ENCODE data around the gene MAMDC4.
"Not testable (repeated sequence)": the region's sequence is repeated elsewhere in the genome, so short reads cannot be mapped to it uniquely, and the experiment has no call there.

The MAMDC4 gene

DNA sequence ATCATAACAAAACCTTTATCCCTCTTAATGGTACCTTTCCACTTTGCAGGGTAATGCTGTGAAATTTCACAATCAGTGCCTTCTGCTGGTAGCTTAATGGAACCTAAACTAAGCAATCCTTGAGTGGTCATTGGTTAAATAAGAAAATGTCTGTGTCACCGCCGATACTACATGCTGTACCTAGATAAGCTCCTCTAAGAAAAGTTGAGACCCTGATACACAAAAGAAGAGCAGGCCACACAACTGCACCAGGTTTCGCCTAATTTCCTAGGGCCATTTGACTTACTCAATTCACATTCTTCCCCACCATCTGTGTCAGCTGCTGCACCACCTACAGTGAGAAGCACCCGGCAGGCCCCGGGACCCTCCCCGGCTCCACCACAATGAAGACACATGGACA lies 23.0 kb downstream of the MAMDC4 start:
- Histone ChIP-seq H3K4me2 (no peak overlapping the region), H3K27me3 (no peaks in the 10 kb centered on the region), H3K4me3 (no peak overlapping the region), H3K4me1 (no peaks in the 10 kb centered on the region), H4K20me1 (no peaks in the 10 kb centered on the region), H3K9me3 (peaks cover 42% of the 10 kb centered on the region), H3K9ac (no peak overlapping the region), H3K36me3 (0 out of 2 replicates have a peak, but pooled peaks cover 9% of the 10 kb centered on the region), H3K27ac (no peak overlapping the region)
- TF ChIP-seq Cebpa-rat (IDR thresholded peaks at IDR 0.05): no peak

DNA sequence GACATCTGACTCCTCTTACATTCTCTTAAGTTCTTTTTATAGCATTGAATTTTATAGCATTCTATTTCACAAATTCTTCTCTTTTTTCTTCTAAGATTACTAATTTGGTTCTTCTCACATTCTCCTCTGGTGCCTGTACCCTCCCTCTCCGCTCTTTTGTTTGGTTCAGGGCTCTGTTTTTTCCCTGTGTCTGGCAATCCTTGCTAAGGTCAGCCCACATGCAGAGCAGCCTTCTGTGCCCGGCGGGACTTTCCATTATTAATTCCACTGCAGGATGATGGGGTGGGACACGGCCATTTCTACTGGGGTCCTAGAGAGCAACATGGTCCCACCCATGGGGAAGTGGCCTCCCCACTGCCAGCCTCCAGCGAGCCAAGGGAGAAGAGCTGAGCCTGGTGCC lies 24.3 kb downstream of the MAMDC4 start:
- peaks cover 28% of the 10 kb centered on the region for H3K9me3 ChIP-seq
- H3K27me3 ChIP-seq: no peaks in the 10 kb centered on the region
- H3K4me2 ChIP-seq: no peak overlapping the region
- no peak overlapping the region for H3K9ac ChIP-seq
- H3K4me3 ChIP-seq: no peak overlapping the region
- H4K20me1 ChIP-seq: no peaks in the 10 kb centered on the region
- peaks cover 2% of the 10 kb centered on the region for H3K4me1 ChIP-seq
- no peaks in the 10 kb centered on the region for H3K36me3 ChIP-seq
- no peak overlapping the region for H3K27ac ChIP-seq
- no peak for TF ChIP-seq Cebpa-rat (IDR thresholded peaks at IDR 0.05)

DNA sequence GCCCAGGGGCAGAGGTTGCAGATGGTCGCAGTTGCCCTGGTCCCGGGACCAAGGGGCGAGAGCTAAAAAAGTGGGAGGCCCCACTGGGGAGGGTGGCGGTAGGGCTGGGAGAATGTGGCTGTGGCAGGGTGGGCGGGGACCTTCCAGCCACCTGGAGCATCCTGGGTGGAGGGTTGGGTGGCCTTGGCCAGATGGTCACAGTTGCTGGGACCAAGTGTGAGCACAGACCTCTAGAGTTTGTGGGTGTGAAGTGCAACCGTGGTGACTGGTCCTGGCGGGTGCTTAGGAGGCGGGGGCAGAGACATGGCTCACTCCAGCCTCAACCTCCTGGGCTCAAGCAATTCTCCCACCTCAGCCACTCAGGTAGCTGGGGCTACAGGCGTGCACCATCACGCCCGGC lies 28.5 kb downstream of the MAMDC4 start:
- Histone ChIP-seq H3K27ac (no peak overlapping the region), H3K36me3 (no peaks in the 10 kb centered on the region), H3K4me2 (no peak overlapping the region), H3K9me3 (no peaks in the 10 kb centered on the region), H3K9ac (no peak overlapping the region), H4K20me1 (no peaks in the 10 kb centered on the region), H3K27me3 (no peaks in the 10 kb centered on the region), H3K4me3 (no peak overlapping the region), H3K4me1 (peaks cover 30% of the 10 kb centered on the region)
- TF ChIP-seq Cebpa-rat (IDR thresholded peaks at IDR 0.05): no peak

DNA sequence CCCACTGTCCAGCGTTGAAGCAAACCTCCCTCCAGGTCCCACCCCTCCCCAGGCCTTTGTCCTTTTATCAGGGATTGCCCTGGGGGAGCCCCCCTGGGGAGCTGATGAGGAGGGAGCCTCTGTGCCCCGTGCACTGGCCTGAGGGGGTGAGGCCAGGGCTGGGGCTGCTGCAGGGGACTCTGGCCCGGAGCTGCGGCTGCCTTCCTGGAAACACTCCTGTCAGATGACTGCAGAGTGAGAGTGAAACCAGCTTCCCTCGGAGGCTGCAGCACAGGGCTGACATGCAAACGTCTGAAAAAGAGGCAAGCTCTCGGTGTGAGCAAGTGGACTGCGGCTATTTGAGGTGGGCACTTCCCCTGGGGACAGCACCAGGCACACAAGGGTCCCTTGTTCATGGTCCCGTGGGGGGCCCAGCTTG lies 29.6 kb downstream of the MAMDC4 start:
- Histone ChIP-seq H3K36me3 (no peaks in the 10 kb centered on the region), H3K9me3 (no peaks in the 10 kb centered on the region), H4K20me1 (peaks cover under 1% of the 10 kb centered on the region; the same call in 1 of the 2 replicates), H3K27me3 (no peaks in the 10 kb centered on the region), H3K27ac (peak overlapping the region; percentile 40; the same call in 1 of the 2 replicates), H3K4me1 (peaks cover 32% of the 10 kb centered on the region), H3K4me2 (peak overlapping the region; percentile 75), H3K9ac (peak overlapping the region; percentile 43; the same call in 1 of the 2 replicates), H3K4me3 (peak overlapping the region; percentile 26; the same call in 1 of the 2 replicates)
- TF ChIP-seq Cebpa-rat (IDR thresholded peaks at IDR 0.05): no peak

DNA sequence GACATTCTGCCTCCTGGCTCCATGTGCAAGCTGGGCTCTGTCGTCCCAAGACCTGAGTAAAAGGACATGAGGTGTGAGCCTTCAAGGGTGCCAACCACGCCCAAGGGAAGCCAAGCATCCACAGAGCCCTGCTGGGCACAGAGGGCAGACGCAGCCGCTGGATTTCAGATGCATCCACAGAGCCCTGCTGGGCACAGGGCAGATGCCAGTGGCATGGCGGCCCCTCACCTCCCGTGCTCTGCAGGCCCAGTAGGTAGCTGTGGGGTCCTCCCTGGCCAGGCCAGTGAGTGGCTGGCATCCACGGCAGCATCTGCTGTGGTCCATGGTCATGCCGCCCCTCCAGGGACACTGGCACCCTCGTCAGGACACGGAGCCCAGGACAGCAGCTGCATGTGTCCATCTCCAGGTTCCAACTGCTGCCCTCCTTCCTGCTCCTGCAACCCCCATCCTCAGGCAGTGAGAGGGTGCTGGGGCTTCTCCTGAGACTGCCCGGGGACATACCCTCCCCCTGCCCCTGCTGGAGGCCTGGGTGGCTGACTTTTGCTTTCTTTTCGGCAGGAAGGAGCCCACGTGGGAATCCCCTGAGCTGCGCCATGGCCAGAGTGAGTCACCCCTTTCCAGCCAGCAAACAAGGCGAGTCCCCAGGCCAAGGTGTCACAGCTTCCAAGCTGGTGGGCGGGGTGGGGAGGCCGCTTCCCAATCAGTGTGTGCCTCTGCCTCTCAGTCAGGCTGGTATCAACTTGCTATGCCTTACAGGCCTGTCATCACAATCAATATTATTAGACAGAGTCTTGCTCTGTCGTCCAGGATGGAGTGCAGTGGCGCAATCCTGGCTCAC lies 30.2 kb downstream of the MAMDC4 start:
- H3K36me3 ChIP-seq: no peaks in the 10 kb centered on the region
- peak overlapping the region; percentile 40 for H3K27ac ChIP-seq
- peak overlapping the region; percentile 26; the same call in 1 of the 2 replicates for H3K4me3 ChIP-seq
- peaks cover 6% of the 10 kb centered on the region for H4K20me1 ChIP-seq
- peaks cover 35% of the 10 kb centered on the region for H3K4me1 ChIP-seq
- no peaks in the 10 kb centered on the region for H3K27me3 ChIP-seq
- peak overlapping the region; percentile 75 for H3K4me2 ChIP-seq
- no peaks in the 10 kb centered on the region for H3K9me3 ChIP-seq
- peak overlapping the region; percentile 43; the same call in 1 of the 2 replicates for H3K9ac ChIP-seq
- TF ChIP-seq Cebpa-rat (IDR thresholded peaks at IDR 0.05): no peak

DNA sequence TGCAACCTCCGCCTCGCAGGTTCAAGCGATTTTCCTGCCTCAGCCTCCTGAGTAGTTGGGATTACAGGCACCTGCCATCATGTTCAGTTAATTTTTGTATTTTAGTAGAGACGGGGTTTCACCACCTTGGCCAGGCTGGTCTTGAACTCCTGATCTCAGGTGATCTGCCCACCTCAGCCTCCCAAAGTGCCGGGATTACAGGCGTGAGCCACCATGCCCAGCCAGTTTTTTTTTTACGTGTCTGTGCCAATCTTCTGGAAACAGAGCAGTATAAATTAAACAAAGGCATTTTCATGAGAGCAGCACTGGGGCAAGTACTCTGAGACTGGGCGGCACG lies 30.8 kb downstream of the MAMDC4 start:
- Histone ChIP-seq H3K4me1 (peaks cover 41% of the 10 kb centered on the region), H3K27ac (peak overlapping the region; percentile 40; the same call in 1 of the 2 replicates), H3K4me2 (peak overlapping the region; percentile 75), H4K20me1 (peaks cover 12% of the 10 kb centered on the region), H3K9ac (0 out of 2 replicates have a peak overlapping the region, but pooled peaks have one; percentile 43)
- H3K36me3 ChIP-seq, H3K4me3 ChIP-seq, H3K27me3 ChIP-seq, H3K9me3 ChIP-seq: not testable (repeated sequence)

DNA sequence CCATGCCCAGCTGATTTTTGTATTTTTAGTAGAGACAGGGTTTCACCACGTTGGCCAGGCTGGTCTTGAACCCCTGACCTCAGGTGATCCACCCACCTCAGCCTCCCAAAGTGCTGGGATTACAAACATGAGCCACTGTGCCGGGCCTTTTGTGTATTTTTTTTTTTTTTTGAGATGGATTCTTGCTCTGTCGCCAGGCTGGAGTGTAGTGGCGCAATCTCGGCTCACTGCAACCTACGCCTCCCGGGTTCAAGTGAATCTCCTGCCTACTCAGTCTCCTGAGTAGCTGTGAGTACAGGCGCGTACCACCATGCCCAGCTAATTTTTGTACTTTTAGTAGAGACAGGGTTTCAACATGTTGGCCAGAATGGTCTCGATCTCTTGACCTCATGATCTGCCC lies 31.5 kb downstream of the MAMDC4 start:
- peaks cover 48% of the 10 kb centered on the region for H3K4me1 ChIP-seq
- H3K9me3 ChIP-seq, H3K27ac ChIP-seq, H3K36me3 ChIP-seq, H3K27me3 ChIP-seq, H3K4me2 ChIP-seq, H3K4me3 ChIP-seq, H3K9ac ChIP-seq: not testable (repeated sequence)
- H4K20me1 ChIP-seq: peaks cover 20% of the 10 kb centered on the region

DNA sequence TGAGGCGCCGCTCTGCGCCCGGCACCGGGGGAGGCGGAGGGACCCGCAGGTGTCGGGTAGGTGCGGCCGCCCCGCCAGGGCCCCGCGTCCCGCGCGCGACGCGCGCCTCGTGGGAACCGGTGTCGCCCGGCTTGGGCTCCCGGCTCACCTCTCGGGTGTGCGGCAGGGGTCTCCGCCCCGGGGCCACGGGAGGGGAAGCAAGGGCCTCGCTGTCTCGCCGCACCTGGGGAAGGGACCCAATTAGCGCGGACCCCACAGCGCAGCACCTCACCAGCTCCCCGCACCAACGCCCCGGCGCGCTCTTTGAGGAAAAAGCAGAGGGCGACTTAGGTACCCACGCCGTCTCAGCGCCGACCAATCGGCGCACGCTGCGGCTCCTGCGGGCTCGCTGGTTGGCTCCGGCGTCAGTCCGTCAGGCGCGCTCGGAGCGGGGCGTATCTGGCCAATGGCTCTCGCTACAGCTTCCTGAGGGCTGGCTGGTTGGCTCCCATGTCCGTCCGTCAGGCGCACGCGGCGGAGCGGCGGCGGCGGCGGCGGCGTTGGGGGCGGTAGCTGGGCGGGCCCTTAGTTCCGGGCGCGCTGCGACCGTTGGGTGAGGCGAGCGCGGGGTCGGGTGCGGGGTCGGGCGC lies 33.9 kb downstream of the MAMDC4 start, which contains the start of gene TRAF2:
Gene TRAF2 (plus strand): TSS at position 567 of the 629 bp plus-strand sequence. CDS start 12,225 bp downstream, outside the sequence.
- H3K9me3 ChIP-seq: no peaks in the 10 kb centered on the region
- peaks cover 50% of the 10 kb centered on the region for H3K4me1 ChIP-seq
- H4K20me1 ChIP-seq: peaks cover 44% of the 10 kb centered on the region
- H3K27ac ChIP-seq: peak within 1 kb of the TSS; percentile 94
- H3K4me3 ChIP-seq: peak within 1 kb of the TSS; percentile 99
- no peak for TF ChIP-seq Cebpa-rat (IDR thresholded peaks at IDR 0.05)
- peaks cover 27% of the 10 kb centered on the region for H3K36me3 ChIP-seq
- no peaks in the 10 kb centered on the region for H3K27me3 ChIP-seq
- peak within 1 kb of the TSS; percentile 98 for H3K4me2 ChIP-seq
- peak within 1 kb of the TSS; percentile 95 for H3K9ac ChIP-seq

DNA sequence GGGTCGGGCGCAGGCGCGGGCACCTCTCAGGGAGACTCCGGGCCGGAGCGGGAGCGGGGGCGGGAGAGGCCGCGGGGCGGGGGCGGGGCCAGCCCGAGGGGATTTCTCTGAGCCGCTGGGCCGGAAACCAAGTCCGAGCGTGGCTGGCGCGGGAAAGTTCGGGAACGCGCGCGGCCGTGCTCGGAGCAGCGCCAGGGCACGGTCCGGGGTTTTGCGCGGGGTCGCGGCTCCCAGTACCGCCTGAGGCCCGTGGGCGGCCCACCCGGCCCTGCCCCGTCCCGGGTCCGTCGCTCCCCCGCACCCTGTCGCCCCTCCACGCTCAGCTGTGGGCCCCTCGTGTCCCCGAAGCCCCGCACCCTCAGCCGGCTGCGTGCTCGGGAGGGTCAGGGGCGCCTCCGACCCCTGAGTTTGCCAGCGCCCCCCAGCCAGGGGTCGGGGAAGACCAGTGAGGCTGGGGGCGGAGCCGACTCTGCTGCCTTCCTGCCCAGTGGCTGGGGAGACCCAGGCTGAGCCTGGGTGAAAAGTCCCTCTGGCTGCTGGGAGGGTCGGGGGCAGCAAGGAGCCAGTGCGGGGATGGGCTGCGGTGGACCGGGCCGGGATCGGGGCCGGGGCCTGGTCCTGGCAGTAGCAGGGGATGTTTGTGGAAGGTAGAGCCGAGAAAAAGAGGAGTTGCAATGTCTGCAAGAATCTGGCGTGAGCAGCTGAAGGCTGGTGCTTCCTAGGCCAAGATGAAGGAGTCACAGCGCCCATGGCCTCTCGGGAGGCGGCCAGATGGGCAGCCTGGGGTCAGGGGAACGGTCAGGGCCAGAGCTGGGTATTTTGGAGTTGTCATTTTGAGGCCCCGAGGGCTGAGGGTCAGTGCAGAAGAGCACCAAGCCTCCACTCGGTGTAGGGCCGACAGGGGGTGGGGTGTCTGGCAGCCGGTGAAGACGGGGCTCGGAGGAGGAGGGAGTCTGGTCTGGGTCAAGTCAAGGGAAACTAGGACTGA lies 34.8 kb downstream of the MAMDC4 start:
- Histone ChIP-seq H3K9me3 (no peaks in the 10 kb centered on the region), H3K27ac (peak overlapping the region; percentile 94), H3K4me1 (peaks cover 47% of the 10 kb centered on the region), H3K27me3 (no peaks in the 10 kb centered on the region), H4K20me1 (peaks cover 52% of the 10 kb centered on the region), H3K4me2 (peak overlapping the region; percentile 98), H3K9ac (peak overlapping the region; percentile 95), H3K4me3 (peak overlapping the region; percentile 99), H3K36me3 (peaks cover 36% of the 10 kb centered on the region)
- no peak for TF ChIP-seq Cebpa-rat (IDR thresholded peaks at IDR 0.05)

Measured in BLaER1 (cell line).